Measurements from ENCODE around the gene RARG.
"Not testable (repeated sequence)": the region's sequence is repeated elsewhere in the genome, so short reads cannot be mapped to it uniquely, and the experiment has no call there.

DNA sequence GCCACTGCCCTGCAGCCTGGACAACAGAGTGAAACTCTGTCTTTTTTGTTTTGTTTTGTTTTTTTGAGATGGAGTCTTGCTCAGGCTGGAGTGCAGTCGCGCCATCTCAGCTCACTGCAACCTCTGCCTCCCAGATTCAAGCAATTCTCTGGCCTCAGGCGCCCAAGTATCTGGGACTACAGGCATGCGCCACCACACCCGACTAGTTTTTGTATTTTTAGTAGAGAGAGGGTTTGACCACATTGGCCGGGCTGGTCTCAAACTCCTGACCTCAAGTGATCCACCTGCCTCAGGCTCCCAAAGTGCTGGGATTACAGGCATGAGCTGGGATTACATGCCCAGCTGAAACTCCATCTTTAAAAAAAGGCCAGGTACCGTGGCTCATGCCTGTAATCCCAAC, 29.7 kb downstream of the RARG start:
- TF ChIP-seq, protein P1, sequence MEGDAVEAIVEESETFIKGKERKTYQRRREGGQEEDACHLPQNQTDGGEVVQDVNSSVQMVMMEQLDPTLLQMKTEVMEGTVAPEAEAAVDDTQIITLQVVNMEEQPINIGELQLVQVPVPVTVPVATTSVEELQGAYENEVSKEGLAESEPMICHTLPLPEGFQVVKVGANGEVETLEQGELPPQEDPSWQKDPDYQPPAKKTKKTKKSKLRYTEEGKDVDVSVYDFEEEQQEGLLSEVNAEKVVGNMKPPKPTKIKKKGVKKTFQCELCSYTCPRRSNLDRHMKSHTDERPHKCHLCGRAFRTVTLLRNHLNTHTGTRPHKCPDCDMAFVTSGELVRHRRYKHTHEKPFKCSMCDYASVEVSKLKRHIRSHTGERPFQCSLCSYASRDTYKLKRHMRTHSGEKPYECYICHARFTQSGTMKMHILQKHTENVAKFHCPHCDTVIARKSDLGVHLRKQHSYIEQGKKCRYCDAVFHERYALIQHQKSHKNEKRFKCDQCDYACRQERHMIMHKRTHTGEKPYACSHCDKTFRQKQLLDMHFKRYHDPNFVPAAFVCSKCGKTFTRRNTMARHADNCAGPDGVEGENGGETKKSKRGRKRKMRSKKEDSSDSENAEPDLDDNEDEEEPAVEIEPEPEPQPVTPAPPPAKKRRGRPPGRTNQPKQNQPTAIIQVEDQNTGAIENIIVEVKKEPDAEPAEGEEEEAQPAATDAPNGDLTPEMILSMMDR (IDR thresholded peaks at IDR 0.05), result not testable (repeated sequence)
- not testable (repeated sequence) for TF ChIP-seq ZFX (IDR thresholded peaks at IDR 0.05; ENCODE audit: borderline replicate concordance)

Data from 22Rv1 (cell line).